ENCODE measurements around the gene JAKMIP3. TPM values are rescaled to one million over a fixed set of nuclear protein-coding genes. Genes with fewer than 3 reads are reported as not detected.

JAKMIP3 gene
- total RNA-seq, 1 experiment from 2014 or later = not detected

DNA sequence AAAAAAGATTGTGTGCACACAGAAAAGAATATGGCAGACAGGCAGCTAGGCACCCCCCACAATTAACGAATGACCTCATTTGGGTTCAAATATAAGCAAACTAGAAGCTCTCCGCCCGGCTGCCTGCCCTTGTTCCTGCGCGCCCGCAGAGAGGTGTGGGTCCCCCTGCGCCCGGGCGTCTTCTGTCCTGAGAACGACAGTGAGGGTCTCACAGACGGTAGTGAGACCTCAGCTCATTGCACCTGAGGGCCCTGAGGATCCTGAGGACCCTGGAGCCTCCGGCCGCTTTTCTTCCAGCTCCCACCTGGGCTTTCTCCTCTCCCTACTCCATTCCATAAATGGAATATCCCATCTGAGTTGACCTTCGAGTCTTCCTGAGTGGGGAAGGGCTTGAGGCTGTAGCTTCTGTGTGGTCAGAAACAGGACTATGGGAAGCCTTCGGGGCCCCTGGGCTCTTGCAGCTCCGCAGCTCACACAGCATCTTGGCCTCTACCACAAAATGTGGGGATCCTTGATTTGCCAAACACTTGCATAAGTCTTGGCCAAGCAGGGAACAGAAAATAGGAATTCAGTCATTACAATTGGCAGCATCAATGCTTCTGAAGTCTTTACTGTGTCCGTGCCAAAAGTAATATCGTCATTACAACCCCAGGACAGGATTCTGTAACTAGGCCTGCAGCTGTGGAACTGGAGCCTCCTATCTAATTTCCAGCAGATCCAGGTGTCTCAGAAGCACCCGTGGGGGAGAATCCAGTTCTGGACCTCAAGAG, 43.8 kb downstream of the JAKMIP3 start:
- intact Hi-C loops (cut with micrococcal nuclease) = no loop called here
- no TSS peak for BruUV-seq (replicated peaks)
- no peaks in the 10 kb centered on the region for H3K4me1 Mint-ChIP-seq (ENCODE audit: insufficient read depth, unreplicated experiment)
- H3K36me3 Mint-ChIP-seq (ENCODE audit: insufficient read depth, unreplicated experiment) = no peaks in the 10 kb centered on the region
- H3K27me3 Mint-ChIP-seq (ENCODE audit: insufficient read depth, unreplicated experiment) = no peaks in the 10 kb centered on the region
- no peak overlapping the region for H3K4me3 Mint-ChIP-seq (ENCODE audit: unreplicated experiment)
- DNase-seq (ENCODE audit: unreplicated experiment) = no peak
- TF ChIP-seq, protein P1, sequence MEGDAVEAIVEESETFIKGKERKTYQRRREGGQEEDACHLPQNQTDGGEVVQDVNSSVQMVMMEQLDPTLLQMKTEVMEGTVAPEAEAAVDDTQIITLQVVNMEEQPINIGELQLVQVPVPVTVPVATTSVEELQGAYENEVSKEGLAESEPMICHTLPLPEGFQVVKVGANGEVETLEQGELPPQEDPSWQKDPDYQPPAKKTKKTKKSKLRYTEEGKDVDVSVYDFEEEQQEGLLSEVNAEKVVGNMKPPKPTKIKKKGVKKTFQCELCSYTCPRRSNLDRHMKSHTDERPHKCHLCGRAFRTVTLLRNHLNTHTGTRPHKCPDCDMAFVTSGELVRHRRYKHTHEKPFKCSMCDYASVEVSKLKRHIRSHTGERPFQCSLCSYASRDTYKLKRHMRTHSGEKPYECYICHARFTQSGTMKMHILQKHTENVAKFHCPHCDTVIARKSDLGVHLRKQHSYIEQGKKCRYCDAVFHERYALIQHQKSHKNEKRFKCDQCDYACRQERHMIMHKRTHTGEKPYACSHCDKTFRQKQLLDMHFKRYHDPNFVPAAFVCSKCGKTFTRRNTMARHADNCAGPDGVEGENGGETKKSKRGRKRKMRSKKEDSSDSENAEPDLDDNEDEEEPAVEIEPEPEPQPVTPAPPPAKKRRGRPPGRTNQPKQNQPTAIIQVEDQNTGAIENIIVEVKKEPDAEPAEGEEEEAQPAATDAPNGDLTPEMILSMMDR (IDR thresholded peaks at IDR 0.05; ENCODE audit: unreplicated experiment) = no peak
- H3K27ac Mint-ChIP-seq (ENCODE audit: low read depth, unreplicated experiment) = no peak overlapping the region
- POLR2A ChIA-PET = no interaction called here
- no peaks in the 10 kb centered on the region for H3K9me3 Mint-ChIP-seq (ENCODE audit: unreplicated experiment)
- CTCF ChIA-PET = interaction anchor here (0.8 kb wide), 1 partner anchor 160 kb away, joined by 3 read pairs; no protein-coding TSS in a partner anchor

DNA sequence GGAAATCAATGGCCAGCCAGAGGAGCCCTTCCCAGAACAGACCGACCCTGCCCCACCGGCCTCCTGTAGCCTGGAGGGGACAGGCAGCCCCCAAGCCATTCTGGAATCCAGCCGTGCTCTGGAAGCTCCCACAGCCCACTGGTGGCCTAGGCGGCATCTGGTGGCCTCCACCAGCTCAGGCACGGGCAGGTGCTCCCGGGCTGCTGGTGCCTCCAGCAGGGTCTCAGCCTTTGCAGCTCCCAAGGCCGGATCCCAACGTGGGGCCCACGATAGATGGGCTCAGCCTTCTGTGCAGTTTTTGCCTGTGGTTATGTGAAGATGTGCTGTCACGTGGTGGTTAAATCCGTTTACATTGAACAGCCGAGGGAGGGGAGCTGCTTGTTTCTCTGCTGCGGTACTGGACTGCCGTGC, 44.4 kb downstream of the JAKMIP3 start:
- no TSS peak for BruUV-seq (replicated peaks)
- POLR2A ChIA-PET = no interaction called here
- H3K4me3 Mint-ChIP-seq (ENCODE audit: unreplicated experiment) = no peak overlapping the region

DNA sequence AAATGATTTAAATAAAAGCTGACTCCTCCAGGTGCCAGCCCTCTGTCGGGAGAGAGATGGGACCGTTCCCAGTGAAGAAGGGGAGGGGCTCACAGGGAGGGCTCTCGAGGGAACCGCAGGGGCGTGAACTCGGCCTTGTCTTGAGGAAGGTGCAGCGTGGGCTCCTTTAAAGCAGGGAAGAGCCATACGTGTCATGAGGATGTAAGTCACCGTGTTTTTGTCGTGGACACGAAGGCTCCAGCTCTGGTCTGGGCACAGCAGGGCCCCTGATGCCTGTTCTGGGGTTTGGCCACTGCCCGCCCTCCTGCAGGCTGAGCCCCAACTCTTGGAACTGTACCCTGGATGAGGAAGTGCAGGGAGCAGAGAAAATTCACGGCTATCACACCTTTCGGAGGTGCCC, 45.0 kb downstream of the JAKMIP3 start:
- Mint-ChIP-seq H3K27ac (ENCODE audit: low read depth, unreplicated experiment) (no peak overlapping the region), H3K4me1 (ENCODE audit: insufficient read depth, unreplicated experiment) (no peaks in the 10 kb centered on the region), H3K4me3 (ENCODE audit: unreplicated experiment) (no peak overlapping the region), H3K9me3 (ENCODE audit: unreplicated experiment) (no peaks in the 10 kb centered on the region), H3K27me3 (ENCODE audit: insufficient read depth, unreplicated experiment) (no peaks in the 10 kb centered on the region), H3K36me3 (ENCODE audit: insufficient read depth, unreplicated experiment) (no peaks in the 10 kb centered on the region)
- TF ChIP-seq, protein P1 (IDR thresholded peaks at IDR 0.05; ENCODE audit: unreplicated experiment) = no peak
- ChIA-PET CTCF (interaction anchor here (0.6 to 0.7 kb wide), 2 partner anchors 28 to 32 kb away, joined by 3 to 4 read pairs; no protein-coding TSS in a partner anchor), POLR2A (no interaction called here)
- intact Hi-C loops (cut with micrococcal nuclease) = no loop called here
- no peak for DNase-seq (ENCODE audit: unreplicated experiment)
- BruUV-seq (replicated peaks) = no TSS peak

More for the DNA sequence above, 44.4 kb downstream of the JAKMIP3 start:
- H3K27me3 Mint-ChIP-seq (ENCODE audit: insufficient read depth, unreplicated experiment) = no peaks in the 10 kb centered on the region
- H3K36me3 Mint-ChIP-seq (ENCODE audit: insufficient read depth, unreplicated experiment) = no peaks in the 10 kb centered on the region
- TF ChIP-seq, protein P1 (IDR thresholded peaks at IDR 0.05; ENCODE audit: unreplicated experiment) = no peak
- no peak overlapping the region for H3K27ac Mint-ChIP-seq (ENCODE audit: low read depth, unreplicated experiment)
- CTCF ChIA-PET = interaction anchor here (0.6 to 0.8 kb wide), 2 partner anchors 27 to 159 kb away, joined by 3 to 4 read pairs; no protein-coding TSS in a partner anchor
- intact Hi-C loops (cut with micrococcal nuclease) = no loop called here
- H3K4me1 Mint-ChIP-seq (ENCODE audit: insufficient read depth, unreplicated experiment) = no peaks in the 10 kb centered on the region
- no peak for DNase-seq (ENCODE audit: unreplicated experiment)
- no peaks in the 10 kb centered on the region for H3K9me3 Mint-ChIP-seq (ENCODE audit: unreplicated experiment)

DNA sequence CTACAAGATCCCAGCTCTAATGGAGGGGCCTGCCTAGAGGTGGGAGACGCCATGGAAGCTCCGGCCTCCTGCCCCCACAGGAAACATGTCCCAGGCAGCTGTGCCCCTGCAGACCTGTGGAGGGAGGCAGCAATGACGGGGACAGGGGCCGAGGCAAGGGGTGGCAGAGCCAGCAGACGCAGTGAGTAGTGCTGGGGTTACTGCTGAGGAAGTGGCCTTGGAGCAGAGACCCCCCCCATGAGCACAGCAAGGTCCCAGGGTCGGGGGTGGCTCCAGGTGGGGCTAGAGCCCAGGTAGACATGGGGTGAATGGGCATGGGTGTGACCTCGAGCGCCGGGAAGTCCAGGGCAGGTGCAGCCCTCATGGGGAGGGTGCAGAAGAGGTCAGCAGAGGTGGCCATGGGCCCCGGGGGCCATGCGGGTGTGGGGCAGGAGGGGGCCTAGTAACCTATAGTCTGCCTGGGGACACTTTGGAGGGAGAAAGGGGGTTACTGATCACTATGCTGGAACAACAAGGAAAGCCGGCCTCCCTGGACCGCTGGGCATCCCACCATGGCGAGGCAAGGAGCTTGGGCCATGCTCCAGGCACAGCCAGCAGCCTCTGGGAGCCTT, 45.5 kb downstream of the JAKMIP3 start:
- no peak for DNase-seq (ENCODE audit: unreplicated experiment)
- Mint-ChIP-seq H3K4me3 (ENCODE audit: unreplicated experiment) (no peak overlapping the region), H3K9me3 (ENCODE audit: unreplicated experiment) (no peaks in the 10 kb centered on the region), H3K4me1 (ENCODE audit: insufficient read depth, unreplicated experiment) (no peaks in the 10 kb centered on the region), H3K27ac (ENCODE audit: low read depth, unreplicated experiment) (no peak overlapping the region), H3K36me3 (ENCODE audit: insufficient read depth, unreplicated experiment) (no peaks in the 10 kb centered on the region), H3K27me3 (ENCODE audit: insufficient read depth, unreplicated experiment) (no peaks in the 10 kb centered on the region)
- CTCF ChIA-PET = interaction anchor here (0.7 kb wide), 1 partner anchor 32 kb away, joined by 3 read pairs; no protein-coding TSS in a partner anchor
- TF ChIP-seq, protein P1 (IDR thresholded peaks at IDR 0.05; ENCODE audit: unreplicated experiment) = no peak
- intact Hi-C loops (cut with micrococcal nuclease) = no loop called here
- POLR2A ChIA-PET = no interaction called here
- no TSS peak for BruUV-seq (replicated peaks)
